CD4-positive, alpha-beta T cell (primary cell): ENCODE data around the gene CTTNBP2NL. TPM values are rescaled to one million over a fixed set of nuclear protein-coding genes. Genes with fewer than 3 reads are reported as not detected.

Experiments used
- ATAC-seq: fragments of 200-7000 bp; cut with Tn5 transposase; one replicate; pipeline ENCODE4 v1.10.0; 2022; ENCODE audit warnings: mild to moderate bottlenecking; ENCODE audit not compliant: poor library complexity
- CTCF ChIA-PET: fragments of 350-600 bp; sonication (Branson Sonifier 250); formaldehyde crosslinking; loops from one replicate; lab custom pipeline; 2021; ENCODE audit warnings: antibody characterized with exemption, inconsistent platforms; lab: Charles Lee
- POLR2A ChIA-PET: fragments of 350-600 bp; sonication (Branson Sonifier 250); formaldehyde crosslinking; loops from one replicate; lab custom pipeline; 2021; ENCODE audit warnings: antibody characterized with exemption, inconsistent platforms; lab: Charles Lee
- DNase-seq, 14 experiments: peaks; one replicate each; pipeline ENCODE4 v3.0.0-alpha.2; 2013 to 2020; ENCODE audit warnings: mixed read lengths in 2 of 14
- H3K27ac ChIP-seq, 2 donors: one replicate each; pipeline versions ENCODE4 v1.5.1 to v1.7.0; 2013; ENCODE audit warnings: low read length in 2 of 2, low read depth in 1 of 2, mild to moderate bottlenecking in 1 of 2
- H3K27me3 ChIP-seq, 2 experiments: 1 replicate in 1 of 2; 2 replicates in 1 of 2; pipeline versions ENCODE4 v1.6.1 to v1.7.0; 2013; ENCODE audit warnings: low read length in 2 of 2, control low read depth in 1 of 2, mild to moderate bottlenecking in 1 of 2, moderate library complexity in 1 of 2; ENCODE audit not compliant: insufficient read depth in 2 of 2, control insufficient read depth in 1 of 2
- H3K36me3 ChIP-seq: one replicate; pipeline ENCODE4 v1.6.1; 2013; ENCODE audit warnings: low read length, control low read depth; ENCODE audit not compliant: insufficient read depth
- H3K4me1 ChIP-seq: one replicate; pipeline ENCODE4 v1.6.1; 2013; ENCODE audit warnings: low read length, control low read depth; ENCODE audit not compliant: insufficient read depth
- H3K4me3 ChIP-seq: one replicate; pipeline ENCODE4 v1.5.1; 2013; ENCODE audit warnings: mild to moderate bottlenecking, low read length, moderate library complexity
- H3K9me3 ChIP-seq, 2 experiments: 1 replicate in 1 of 2; 2 replicates in 1 of 2; pipeline versions ENCODE4 v1.6.1 to v1.7.0; 2013; ENCODE audit warnings: low read length in 2 of 2, mild to moderate bottlenecking in 2 of 2, control low read depth in 1 of 2, moderate library complexity in 1 of 2; ENCODE audit not compliant: control insufficient read depth in 1 of 2, insufficient read depth in 1 of 2
- H3K27ac Mint-ChIP-seq: one replicate; pipeline ENCODE4 v1.8.0; 2020; ENCODE audit warnings: mixed read lengths
- H3K27me3 Mint-ChIP-seq: one replicate; pipeline ENCODE4 v1.8.0; 2021; ENCODE audit warnings: mixed read lengths
- H3K36me3 Mint-ChIP-seq: one replicate; pipeline ENCODE4 v1.8.0; 2021; ENCODE audit warnings: low read depth, mixed read lengths
- H3K4me1 Mint-ChIP-seq: one replicate; pipeline ENCODE4 v1.8.0; 2021; ENCODE audit warnings: low read depth, mixed read lengths
- H3K4me3 Mint-ChIP-seq: one replicate; pipeline ENCODE4 v1.8.0; 2020; ENCODE audit warnings: mild to moderate bottlenecking, mixed read lengths
- H3K9me3 Mint-ChIP-seq: one replicate; pipeline ENCODE4 v1.8.0; 2020; ENCODE audit warnings: mixed read lengths
- CTCF ChIP-seq: fragments of 200-600 bp; IDR thresholded peaks from one replicate; pipeline ENCODE4 v1.8.0; 2022; ENCODE audit warnings: antibody characterized with exemption, mild to moderate bottlenecking
- intact Hi-C, 2 experiments: fragments of 100-400 bp; cut with DNase I in 1 of 2; cut with micrococcal nuclease in 1 of 2; formaldehyde crosslinking; loops; one replicate each; pipeline versions ENCODE4 v1.15.1 to v1.9.0; 2023 to 2025; cut with DNase I, micrococcal nuclease
- total RNA-seq, 174 experiments: library from RNA in 2 of 174; stranded (reverse) in 2 of 174; gene quantifications; one replicate each; pipeline ENCODE4 v1.2.3 and lab custom pipeline; 2021 to 2026

The CTTNBP2NL gene
- total RNA-seq, 2 experiments from 2014 or later, result 0.14 to 0.25 TPM

- no peaks in the 10 kb centered on the region for H3K4me1 Mint-ChIP-seq
- DNase-seq, result no peak
- no peaks in the 10 kb centered on the region for H3K36me3 ChIP-seq
- no peak for TF ChIP-seq CTCF
- intact Hi-C loops, result no loop called here
- ChIA-PET POLR2A (no interaction called here), CTCF (interaction anchor here (0.9 to 1.0 kb wide), 2 partner anchors 11 to 68 kb away, joined by 3 read pairs; no protein-coding TSS in a partner anchor)
- H3K9me3 ChIP-seq, result no peaks in the 10 kb centered on the region
- H3K27me3 ChIP-seq, result no peaks in the 10 kb centered on the region
- no peak overlapping the region for H3K27ac Mint-ChIP-seq
- no peaks in the 10 kb centered on the region for H3K36me3 Mint-ChIP-seq
- ATAC-seq, result no peak
- no peak overlapping the region for H3K27ac ChIP-seq
- no peaks in the 10 kb centered on the region for H3K9me3 Mint-ChIP-seq
- no peak overlapping the region for H3K4me3 ChIP-seq
- peaks cover 9% of the 10 kb centered on the region for H3K27me3 Mint-ChIP-seq
- H3K4me1 ChIP-seq, result no peaks in the 10 kb centered on the region
- H3K4me3 Mint-ChIP-seq, result no peak overlapping the region
Observed at GRCh38 chr1:112458756-112459155, 62.7 kb downstream of the CTTNBP2NL start.

GRCh38 chr1:112460615-112461014, 64.6 kb downstream of the CTTNBP2NL start:
- intact Hi-C loops, result no loop called here
- H3K4me3 Mint-ChIP-seq, result no peak overlapping the region
- H3K4me1 ChIP-seq, result peaks cover under 1% of the 10 kb centered on the region
- POLR2A ChIA-PET, result no interaction called here
- no peak overlapping the region for H3K4me3 ChIP-seq
- DNase-seq (no peak), ATAC-seq (no peak)
- TF ChIP-seq CTCF, result no peak
- H3K4me1 Mint-ChIP-seq, result peaks cover 1% of the 10 kb centered on the region
- no peaks in the 10 kb centered on the region for H3K36me3 ChIP-seq
- no peaks in the 10 kb centered on the region for H3K9me3 ChIP-seq
- no peak overlapping the region for H3K27ac ChIP-seq
- H3K27me3 Mint-ChIP-seq, result peaks cover 9% of the 10 kb centered on the region
- no peaks in the 10 kb centered on the region for H3K36me3 Mint-ChIP-seq
- CTCF ChIA-PET, result no interaction called here
- H3K9me3 Mint-ChIP-seq, result no peaks in the 10 kb centered on the region
- no peaks in the 10 kb centered on the region for H3K27me3 ChIP-seq
- no peak overlapping the region for H3K27ac Mint-ChIP-seq

GRCh38 chr1:112461200-112461871, 65.3 kb downstream of the CTTNBP2NL start:
- intact Hi-C loops, result no loop called here
- Histone ChIP-seq H3K4me3 (no peak overlapping the region), H3K4me1 (peaks cover 8% of the 10 kb centered on the region), H3K27ac (no peak overlapping the region), H3K9me3 (no peaks in the 10 kb centered on the region), H3K27me3 (no peaks in the 10 kb centered on the region), H3K36me3 (no peaks in the 10 kb centered on the region)
- ChIA-PET CTCF (no interaction called here), POLR2A (no interaction called here)
- TF ChIP-seq CTCF, result no peak
- DNase-seq, result no peak
- no peak for ATAC-seq
- Mint-ChIP-seq H3K4me3 (no peak overlapping the region), H3K9me3 (no peaks in the 10 kb centered on the region), H3K27me3 (peaks cover 13% of the 10 kb centered on the region), H3K27ac (no peak overlapping the region), H3K4me1 (peaks cover 9% of the 10 kb centered on the region), H3K36me3 (no peaks in the 10 kb centered on the region)
